Neutrophil (primary cell): ENCODE data around the gene TECTB.

Source experiments
- H3K27ac ChIP-seq: fragments of 200-600 bp; sonication (generic); 2 replicates; pipeline ENCODE4 v1.5.1; 2016; ENCODE audit warnings: mild to moderate bottlenecking, moderate library complexity
- H3K27me3 ChIP-seq: fragments of 200-600 bp; sonication (generic); 2 replicates; pipeline ENCODE4 v1.6.0; 2016; ENCODE audit warnings: mild to moderate bottlenecking
- H3K36me3 ChIP-seq: fragments of 200-600 bp; sonication (generic); 2 replicates; pipeline ENCODE4 v1.5.1; 2017
- H3K4me1 ChIP-seq, 2 experiments: fragments of 200-600 bp in 1 of 2; sonication (generic) in 1 of 2; 1 replicate in 1 of 2; 2 replicates in 1 of 2; pipeline versions ENCODE4 v1.5.1 to v1.6.1; 2013 to 2016; ENCODE audit warnings: low read depth in 1 of 2, low read length in 1 of 2, mild to moderate bottlenecking in 1 of 2, moderate library complexity in 1 of 2; ENCODE audit not compliant: control insufficient read depth in 1 of 2, insufficient read depth in 1 of 2
- H3K4me3 ChIP-seq, 2 experiments: fragments of 200-600 bp in 1 of 2; sonication (generic) in 1 of 2; 1 replicate in 1 of 2; 2 replicates in 1 of 2; pipeline ENCODE4 v1.5.1; 2013 to 2016; ENCODE audit warnings: low read depth in 1 of 2, low read length in 1 of 2, mild to moderate bottlenecking in 1 of 2, moderate library complexity in 1 of 2
- H3K9me3 ChIP-seq: fragments of 200-600 bp; sonication (generic); 2 replicates; pipeline ENCODE4 v1.5.1; 2016
- CTCF ChIP-seq: fragments of 200-600 bp; sonication (generic); IDR thresholded peaks from 2 replicates; pipeline ENCODE4 v1.5.1; 2016; ENCODE audit warnings: antibody characterized with exemption

Gene TECTB

GRCh38 chr10:112260831-112261230 lies 22.4 kb upstream of the TECTB start:
- TF ChIP-seq CTCF, result no peak
- no peaks in the 10 kb centered on the region for H3K4me1 ChIP-seq
- H3K9me3 ChIP-seq, result no peaks in the 10 kb centered on the region
- H3K36me3 ChIP-seq, result no peaks in the 10 kb centered on the region
- no peak overlapping the region for H3K4me3 ChIP-seq
- no peak overlapping the region for H3K27ac ChIP-seq
- H3K27me3 ChIP-seq, result no peaks in the 10 kb centered on the region

- no peaks in the 10 kb centered on the region for H3K36me3 ChIP-seq
- H3K27me3 ChIP-seq, result no peaks in the 10 kb centered on the region
- TF ChIP-seq CTCF, result no peak
- H3K9me3 ChIP-seq, result no peaks in the 10 kb centered on the region
- no peak overlapping the region for H3K4me3 ChIP-seq
- H3K27ac ChIP-seq, result no peak overlapping the region
- no peaks in the 10 kb centered on the region for H3K4me1 ChIP-seq
These were observed 21.8 kb upstream of the TECTB start for GRCh38 chr10:112261281-112261822.

- H3K4me3 ChIP-seq, result no peak overlapping the region
- no peak for TF ChIP-seq CTCF
- H3K27me3 ChIP-seq, result no peaks in the 10 kb centered on the region
- no peaks in the 10 kb centered on the region for H3K36me3 ChIP-seq
- H3K27ac ChIP-seq, result no peak overlapping the region
- no peaks in the 10 kb centered on the region for H3K9me3 ChIP-seq
- no peaks in the 10 kb centered on the region for H3K4me1 ChIP-seq
These were observed 20.7 kb upstream of the TECTB start for GRCh38 chr10:112262546-112262945.

GRCh38 chr10:112265745-112266144 lies 17.5 kb upstream of the TECTB start:
- TF ChIP-seq CTCF, result no peak
- no peaks in the 10 kb centered on the region for H3K27me3 ChIP-seq
- no peaks in the 10 kb centered on the region for H3K4me1 ChIP-seq
- H3K4me3 ChIP-seq, result no peak overlapping the region
- H3K27ac ChIP-seq, result no peak overlapping the region
- H3K9me3 ChIP-seq, result no peaks in the 10 kb centered on the region
- no peaks in the 10 kb centered on the region for H3K36me3 ChIP-seq

- no peak overlapping the region for H3K27ac ChIP-seq
- H3K4me3 ChIP-seq, result no peak overlapping the region
- H3K36me3 ChIP-seq, result no peaks in the 10 kb centered on the region
- no peaks in the 10 kb centered on the region for H3K9me3 ChIP-seq
- peaks cover 16% of the 10 kb centered on the region for H3K27me3 ChIP-seq
- H3K4me1 ChIP-seq, result no peaks in the 10 kb centered on the region
- TF ChIP-seq CTCF, result no peak
These were observed 13.9 kb upstream of the TECTB start for GRCh38 chr10:112269266-112269665.

- no peak for TF ChIP-seq CTCF
- Histone ChIP-seq H3K4me3 (no peak overlapping the region), H3K9me3 (no peaks in the 10 kb centered on the region), H3K27me3 (peaks cover 23% of the 10 kb centered on the region), H3K4me1 (no peaks in the 10 kb centered on the region), H3K36me3 (no peaks in the 10 kb centered on the region), H3K27ac (no peak overlapping the region)
These were observed 11.2 kb upstream of the TECTB start for GRCh38 chr10:112271982-112272381.
